HCT116 (cell line): ENCODE results near the gene BABAM2. TPM values are rescaled to one million over a fixed set of nuclear protein-coding genes. Genes with fewer than 3 reads are reported as not detected.

Source experiments
- ATAC-seq: fragments of 200-7000 bp; cut with Tn5 transposase; 2 replicates; pipeline ENCODE4 v1.9.1; 2020; ENCODE audit warnings: mild to moderate bottlenecking, moderate library complexity
- BruUV-seq: library from RNA; stranded (reverse); fragments of 400-500 nt; replicated peaks from 2 replicates; lab custom pipeline; 2021; lab: Mats Ljungman, UMichigan
- CTCF ChIA-PET: fragments of 300-600 bp; sonication (Branson Sonifier 250); formaldehyde crosslinking; loops from one replicate; lab custom pipeline; 2021; ENCODE audit warnings: antibody characterized with exemption; lab: Charles Lee
- POLR2A ChIA-PET: fragments of 300-600, 350-600 bp; sonication (Branson Sonifier 250); formaldehyde crosslinking; loops from one replicate; lab custom pipeline; 2021; ENCODE audit warnings: antibody characterized with exemption; lab: Charles Lee
- RAD21 ChIA-PET, 2 experiments: fragments of 300-600 bp; sonication (Branson Sonifier 250); formaldehyde crosslinking; loops; one replicate each; lab custom pipeline; 2023; ENCODE audit warnings: low total read pairs in 2 of 2; ENCODE audit not compliant: uncharacterized antibody in 2 of 2, unreplicated experiment in 2 of 2, low non-redundant PET in 1 of 2; lab: Charles Lee
- DNase-seq: peaks from one replicate; pipeline ENCODE4 v3.0.0-alpha.2; 2010; ENCODE audit warnings: low read depth, low spot score
- H2AFZ ChIP-seq: fragments of 200-600 bp; shearing (Covaris generic), sonication (generic); 2 replicates; pipeline ENCODE4 v1.6.1; 2017; ENCODE audit warnings: low read depth, mixed run types, mixed read lengths, antibody characterized with exemption, low read length; ENCODE audit not compliant: poor library complexity, severe bottlenecking
- H3K27ac ChIP-seq: 2 replicates; pipeline ENCODE4 v1.5.1; 2012; ENCODE audit warnings: low read depth, low read length
- H3K27me3 ChIP-seq: fragments of 200-600 bp; sonication (generic); 2 replicates; pipeline ENCODE4 v1.6.1; 2016; ENCODE audit warnings: mixed run types, low read length, mixed read lengths; ENCODE audit not compliant: insufficient read depth
- H3K36me3 ChIP-seq, 2 experiments: fragments of 200-500 bp in 1 of 2; fragments of 200-600 bp in 1 of 2; sonication (Bioruptor generic) in 1 of 2; sonication (generic) in 1 of 2; 2 replicates each; pipeline versions ENCODE4 v1.5.1 to v1.6.1; 2014 to 2016; ENCODE audit warnings: low read length in 2 of 2, inconsistent platforms in 1 of 2, mixed read lengths in 1 of 2, mixed run types in 1 of 2; ENCODE audit not compliant: insufficient read depth in 2 of 2, control insufficient read depth in 1 of 2
- H3K4me1 ChIP-seq, 2 experiments: fragments of 200-600 bp in 1 of 2; sonication (generic) in 1 of 2; 2 replicates each; pipeline versions ENCODE4 v1.5.1 to v1.6.1; 2012 to 2017; ENCODE audit warnings: low read length in 2 of 2, inconsistent platforms in 1 of 2, mild to moderate bottlenecking in 1 of 2, mixed read lengths in 1 of 2, mixed run types in 1 of 2, moderate library complexity in 1 of 2; ENCODE audit not compliant: insufficient read depth in 2 of 2, control insufficient read depth in 1 of 2
- H3K4me2 ChIP-seq: fragments of 200-600 bp; sonication (generic); 2 replicates; pipeline ENCODE4 v1.6.1; 2017; ENCODE audit warnings: mixed run types, low read length, mixed read lengths
- H3K4me3 ChIP-seq, 2 experiments: fragments of 200-600 bp in 1 of 2; sonication (generic) in 1 of 2; replicated peaks in 1 of 2; 2 replicates each; pipeline ENCODE4 v1.5.1; 2011 to 2016; ENCODE audit warnings: low read length in 2 of 2, control low read depth in 1 of 2, low read depth in 1 of 2, mild to moderate bottlenecking in 1 of 2, mixed read lengths in 1 of 2, mixed run types in 1 of 2
- H3K79me2 ChIP-seq: fragments of 200-600 bp; sonication (generic); 2 replicates; pipeline ENCODE4 v1.6.1; 2017; ENCODE audit warnings: mild to moderate bottlenecking, mixed run types, low read length, moderate library complexity, mixed read lengths; ENCODE audit not compliant: insufficient read depth
- H3K9ac ChIP-seq: fragments of 200-600 bp; sonication (generic); 2 replicates; pipeline ENCODE4 v1.6.1; 2016; ENCODE audit warnings: low read length, mixed read lengths
- H3K9me2 ChIP-seq: fragments of 200-600 bp; sonication (generic), shearing (Covaris generic); 2 replicates; pipeline ENCODE4 v1.6.1; 2017; ENCODE audit warnings: mixed run types, mild to moderate bottlenecking, moderate library complexity; ENCODE audit not compliant: insufficient read depth
- H3K9me3 ChIP-seq, 2 experiments: fragments of 200-500 bp in 1 of 2; fragments of 200-600 bp in 1 of 2; sonication (Bioruptor generic) in 1 of 2; sonication (generic) in 1 of 2; 2 replicates each; pipeline ENCODE4 v1.6.1; 2014 to 2017; ENCODE audit warnings: low read length in 2 of 2, mixed read lengths in 2 of 2, inconsistent platforms in 1 of 2, low read depth in 1 of 2, mild to moderate bottlenecking in 1 of 2, mixed run types in 1 of 2, moderate library complexity in 1 of 2; ENCODE audit not compliant: control insufficient read depth in 1 of 2, insufficient read depth in 1 of 2
- H4K20me1 ChIP-seq: fragments of 200-600 bp; sonication (generic), shearing (Covaris generic); 2 replicates; pipeline ENCODE4 v1.6.1; 2017; ENCODE audit warnings: mixed run types, mild to moderate bottlenecking, moderate library complexity; ENCODE audit not compliant: insufficient read depth
- CBX3 ChIP-seq: IDR thresholded peaks from 2 replicates; pipeline ENCODE4 v1.6.1; 2012; ENCODE audit warnings: low read depth
- EGR1 ChIP-seq: IDR thresholded peaks from 2 replicates; pipeline ENCODE4 v1.6.1; 2012; ENCODE audit warnings: low read depth
- ELF1 ChIP-seq: IDR thresholded peaks from 2 replicates; pipeline ENCODE4 v1.6.1; 2012; ENCODE audit warnings: low read depth, borderline replicate concordance
- EZH2 ChIP-seq: fragments of 200-600 bp; sonication (generic); IDR thresholded peaks from 2 replicates; pipeline ENCODE4 v1.6.1; 2017; ENCODE audit warnings: antibody characterized with exemption, mixed run types
- JUND ChIP-seq: IDR thresholded peaks from 2 replicates; pipeline ENCODE4 v1.6.1; 2012
- POLR2AphosphoS5 ChIP-seq: IDR thresholded peaks from 2 replicates; pipeline ENCODE4 v1.6.1; 2011; ENCODE audit warnings: mild to moderate bottlenecking, low read depth, low read length, moderate library complexity
- RAD21 ChIP-seq: IDR thresholded peaks from 2 replicates; pipeline ENCODE4 v1.6.1; 2012; ENCODE audit warnings: low read depth, mild to moderate bottlenecking
- SIN3A ChIP-seq: IDR thresholded peaks from 2 replicates; pipeline ENCODE4 v1.6.1; 2012; ENCODE audit warnings: low read depth
- SP1 ChIP-seq: IDR thresholded peaks from 2 replicates; pipeline ENCODE4 v1.6.1; 2012; ENCODE audit warnings: low read depth
- SRF ChIP-seq: IDR thresholded peaks from 2 replicates; pipeline ENCODE4 v1.6.1; 2012; ENCODE audit warnings: low read depth
- ZFX ChIP-seq: fragments of 450-650 bp; IDR thresholded peaks from 2 replicates; pipeline ENCODE4 v1.6.1; 2017
- intact Hi-C: fragments of 100-400 bp; cut with micrococcal nuclease; formaldehyde crosslinking; loops from 2 replicates; pipeline ENCODE4 v1.10.0; 2022
- total RNA-seq: library from RNA; stranded (reverse); gene quantifications from one replicate; pipeline ENCODE4 v1.2.1, GENCODE V29; 2021; ENCODE audit not compliant: unreplicated experiment
- TF ChIP-seq, protein P1 (sequence below), 3 experiments: fragments of 200-600 bp in 1 of 3; sonication (generic) in 1 of 3; IDR thresholded peaks in 2 of 3; conservative IDR thresholded peaks in 1 of 3; 2 replicates each; pipeline ENCODE4 v1.5.1; 2012 to 2017; ENCODE audit warnings: low read depth in 2 of 3, low read length in 2 of 3, antibody characterized with exemption in 1 of 3, borderline replicate concordance in 1 of 3, control low read depth in 1 of 3, mild to moderate bottlenecking in 1 of 3, mixed read lengths in 1 of 3, mixed run types in 1 of 3, moderate library complexity in 1 of 3; ENCODE audit not compliant: insufficient read depth in 1 of 3
- TF ChIP-seq, protein P2 (sequence below): IDR thresholded peaks from 2 replicates; pipeline ENCODE4 v1.6.1; 2012
- TF ChIP-seq, protein P3 (sequence below): IDR thresholded peaks from 2 replicates; pipeline ENCODE4 v1.6.1; 2012
- TF ChIP-seq, protein P4 (sequence below): IDR thresholded peaks from 2 replicates; pipeline ENCODE4 v1.6.1; 2012; ENCODE audit warnings: low read depth

Gene BABAM2
- total RNA-seq, 1 experiment from 2014 or later, result 23.8 TPM

DNA sequence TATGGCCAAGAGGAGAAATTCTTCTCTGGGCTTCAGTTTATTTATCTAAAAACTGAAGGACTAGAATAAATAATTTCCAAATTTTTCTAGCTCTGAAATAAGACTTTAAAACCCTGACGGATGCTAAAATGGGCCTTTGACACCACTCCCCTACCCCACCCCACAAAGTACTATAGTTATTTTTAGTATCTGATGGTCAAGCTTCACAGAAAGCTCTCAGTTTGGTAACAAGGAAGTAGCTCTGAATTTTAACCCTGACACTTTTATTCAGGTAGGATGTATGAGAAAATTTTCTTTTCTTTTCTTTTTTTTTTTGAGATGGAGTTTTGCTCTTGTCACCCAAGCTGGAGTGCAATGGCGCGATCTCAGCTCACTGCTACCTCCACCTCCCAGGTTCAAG, 2.7 kb upstream of the BABAM2 start (continued):
- TF ChIP-seq, protein P1, sequence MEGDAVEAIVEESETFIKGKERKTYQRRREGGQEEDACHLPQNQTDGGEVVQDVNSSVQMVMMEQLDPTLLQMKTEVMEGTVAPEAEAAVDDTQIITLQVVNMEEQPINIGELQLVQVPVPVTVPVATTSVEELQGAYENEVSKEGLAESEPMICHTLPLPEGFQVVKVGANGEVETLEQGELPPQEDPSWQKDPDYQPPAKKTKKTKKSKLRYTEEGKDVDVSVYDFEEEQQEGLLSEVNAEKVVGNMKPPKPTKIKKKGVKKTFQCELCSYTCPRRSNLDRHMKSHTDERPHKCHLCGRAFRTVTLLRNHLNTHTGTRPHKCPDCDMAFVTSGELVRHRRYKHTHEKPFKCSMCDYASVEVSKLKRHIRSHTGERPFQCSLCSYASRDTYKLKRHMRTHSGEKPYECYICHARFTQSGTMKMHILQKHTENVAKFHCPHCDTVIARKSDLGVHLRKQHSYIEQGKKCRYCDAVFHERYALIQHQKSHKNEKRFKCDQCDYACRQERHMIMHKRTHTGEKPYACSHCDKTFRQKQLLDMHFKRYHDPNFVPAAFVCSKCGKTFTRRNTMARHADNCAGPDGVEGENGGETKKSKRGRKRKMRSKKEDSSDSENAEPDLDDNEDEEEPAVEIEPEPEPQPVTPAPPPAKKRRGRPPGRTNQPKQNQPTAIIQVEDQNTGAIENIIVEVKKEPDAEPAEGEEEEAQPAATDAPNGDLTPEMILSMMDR (IDR thresholded peaks at IDR 0.05 in 2 of 3, conservative IDR thresholded peaks at IDR 0.05 in 1 of 3; ENCODE audit: borderline replicate concordance in 1 of 3, insufficient read depth in 1 of 3, low read depth in 2 of 3, low read length in 2 of 3), result no peak
- TF ChIP-seq SIN3A (no peak), EGR1 (no peak), EZH2 (no peak), RAD21 (no peak), ELF1 (no peak)
- TF ChIP-seq, protein P2, sequence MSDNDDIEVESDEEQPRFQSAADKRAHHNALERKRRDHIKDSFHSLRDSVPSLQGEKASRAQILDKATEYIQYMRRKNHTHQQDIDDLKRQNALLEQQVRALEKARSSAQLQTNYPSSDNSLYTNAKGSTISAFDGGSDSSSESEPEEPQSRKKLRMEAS, result no peak

DNA sequence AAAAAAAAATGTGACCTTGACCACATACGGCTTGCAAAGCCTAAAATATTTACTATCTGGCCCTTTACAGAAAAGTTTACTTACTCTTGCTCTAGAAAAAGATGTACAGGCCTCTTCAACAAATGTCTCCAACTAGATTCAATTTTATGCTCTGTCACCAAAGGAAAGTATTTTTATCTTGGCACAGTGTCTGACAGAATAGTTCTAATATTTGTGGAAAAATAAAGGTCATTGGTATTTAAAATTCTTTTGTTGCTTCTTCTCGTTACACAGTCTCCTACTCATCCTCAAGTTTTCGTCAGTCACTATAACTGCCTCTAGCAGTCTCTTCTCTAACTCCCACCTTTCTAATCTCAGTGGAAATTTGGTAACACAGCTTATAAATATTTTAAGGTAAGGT, 1.7 kb upstream of the BABAM2 start:
- H3K4me1 ChIP-seq, result peaks cover 6 to 31% of the 10 kb centered on the region in 2 experiments; a peak in 3 of 4 replicates
- no peaks in the 10 kb centered on the region for H3K9me3 ChIP-seq
- H4K20me1 ChIP-seq, result no peaks in the 10 kb centered on the region
- ChIA-PET POLR2A (no interaction called here), RAD21 (interaction anchor here in 1 of 2 experiments (0.6 kb wide), 1 partner anchor 181 kb away, joined by 4 read pairs; no protein-coding TSS in a partner anchor), CTCF (no interaction called here)
- no peak overlapping the region for H3K4me3 ChIP-seq
- peaks cover 22% of the 10 kb centered on the region; the same call in 1 of the 2 replicates for H3K79me2 ChIP-seq
- no peak for DNase-seq
- H3K9me2 ChIP-seq, result no peaks in the 10 kb centered on the region
- no peak overlapping the region for H3K27ac ChIP-seq
- H3K36me3 ChIP-seq, result no peaks in the 10 kb centered on the region
- BruUV-seq, result no TSS peak
- no peak overlapping the region for H3K9ac ChIP-seq
- intact Hi-C loops, result no loop called here
- ATAC-seq, result no peak
- no peak overlapping the region for H2AFZ ChIP-seq
- peak overlapping the region; percentile 93; the same call in 1 of the 2 replicates for H3K4me2 ChIP-seq
- no peaks in the 10 kb centered on the region for H3K27me3 ChIP-seq
- no peak for TF ChIP-seq EGR1
- TF ChIP-seq, protein P1 (IDR thresholded peaks at IDR 0.05 in 2 of 3, conservative IDR thresholded peaks at IDR 0.05 in 1 of 3; ENCODE audit: borderline replicate concordance in 1 of 3, insufficient read depth in 1 of 3, low read depth in 2 of 3, low read length in 2 of 3), result no peak
- no peak for TF ChIP-seq SRF
- no peak for TF ChIP-seq ZFX
- TF ChIP-seq POLR2AphosphoS5, result no peak
- TF ChIP-seq, protein P3, sequence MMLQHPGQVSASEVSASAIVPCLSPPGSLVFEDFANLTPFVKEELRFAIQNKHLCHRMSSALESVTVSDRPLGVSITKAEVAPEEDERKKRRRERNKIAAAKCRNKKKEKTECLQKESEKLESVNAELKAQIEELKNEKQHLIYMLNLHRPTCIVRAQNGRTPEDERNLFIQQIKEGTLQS, result no peak
- no peak for TF ChIP-seq JUND
- TF ChIP-seq, protein P4, sequence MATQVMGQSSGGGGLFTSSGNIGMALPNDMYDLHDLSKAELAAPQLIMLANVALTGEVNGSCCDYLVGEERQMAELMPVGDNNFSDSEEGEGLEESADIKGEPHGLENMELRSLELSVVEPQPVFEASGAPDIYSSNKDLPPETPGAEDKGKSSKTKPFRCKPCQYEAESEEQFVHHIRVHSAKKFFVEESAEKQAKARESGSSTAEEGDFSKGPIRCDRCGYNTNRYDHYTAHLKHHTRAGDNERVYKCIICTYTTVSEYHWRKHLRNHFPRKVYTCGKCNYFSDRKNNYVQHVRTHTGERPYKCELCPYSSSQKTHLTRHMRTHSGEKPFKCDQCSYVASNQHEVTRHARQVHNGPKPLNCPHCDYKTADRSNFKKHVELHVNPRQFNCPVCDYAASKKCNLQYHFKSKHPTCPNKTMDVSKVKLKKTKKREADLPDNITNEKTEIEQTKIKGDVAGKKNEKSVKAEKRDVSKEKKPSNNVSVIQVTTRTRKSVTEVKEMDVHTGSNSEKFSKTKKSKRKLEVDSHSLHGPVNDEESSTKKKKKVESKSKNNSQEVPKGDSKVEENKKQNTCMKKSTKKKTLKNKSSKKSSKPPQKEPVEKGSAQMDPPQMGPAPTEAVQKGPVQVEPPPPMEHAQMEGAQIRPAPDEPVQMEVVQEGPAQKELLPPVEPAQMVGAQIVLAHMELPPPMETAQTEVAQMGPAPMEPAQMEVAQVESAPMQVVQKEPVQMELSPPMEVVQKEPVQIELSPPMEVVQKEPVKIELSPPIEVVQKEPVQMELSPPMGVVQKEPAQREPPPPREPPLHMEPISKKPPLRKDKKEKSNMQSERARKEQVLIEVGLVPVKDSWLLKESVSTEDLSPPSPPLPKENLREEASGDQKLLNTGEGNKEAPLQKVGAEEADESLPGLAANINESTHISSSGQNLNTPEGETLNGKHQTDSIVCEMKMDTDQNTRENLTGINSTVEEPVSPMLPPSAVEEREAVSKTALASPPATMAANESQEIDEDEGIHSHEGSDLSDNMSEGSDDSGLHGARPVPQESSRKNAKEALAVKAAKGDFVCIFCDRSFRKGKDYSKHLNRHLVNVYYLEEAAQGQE, result no peak
- no peak for TF ChIP-seq CBX3
- TF ChIP-seq SIN3A, result no peak
- no peak for TF ChIP-seq SP1
- TF ChIP-seq EZH2, result no peak
